ENCODE data around the gene ADGRA1.
"Not testable (repeated sequence)": the region's sequence is repeated elsewhere in the genome, so short reads cannot be mapped to it uniquely, and the experiment has no call there.

The ADGRA1 gene

GRCh38 chr10:133087679-133088178 lies at the start of gene ADGRA1:
Gene ADGRA1, plus strand, starts transcription at chr10:133087924. Its CDS starts 986 bp downstream, at chr10:133088910.
- DNase-seq = no peak

- DNase-seq = no peak
Observed at GRCh38 chr10:133038036-133038823, 49.5 kb upstream of the ADGRA1 start.

DNA sequence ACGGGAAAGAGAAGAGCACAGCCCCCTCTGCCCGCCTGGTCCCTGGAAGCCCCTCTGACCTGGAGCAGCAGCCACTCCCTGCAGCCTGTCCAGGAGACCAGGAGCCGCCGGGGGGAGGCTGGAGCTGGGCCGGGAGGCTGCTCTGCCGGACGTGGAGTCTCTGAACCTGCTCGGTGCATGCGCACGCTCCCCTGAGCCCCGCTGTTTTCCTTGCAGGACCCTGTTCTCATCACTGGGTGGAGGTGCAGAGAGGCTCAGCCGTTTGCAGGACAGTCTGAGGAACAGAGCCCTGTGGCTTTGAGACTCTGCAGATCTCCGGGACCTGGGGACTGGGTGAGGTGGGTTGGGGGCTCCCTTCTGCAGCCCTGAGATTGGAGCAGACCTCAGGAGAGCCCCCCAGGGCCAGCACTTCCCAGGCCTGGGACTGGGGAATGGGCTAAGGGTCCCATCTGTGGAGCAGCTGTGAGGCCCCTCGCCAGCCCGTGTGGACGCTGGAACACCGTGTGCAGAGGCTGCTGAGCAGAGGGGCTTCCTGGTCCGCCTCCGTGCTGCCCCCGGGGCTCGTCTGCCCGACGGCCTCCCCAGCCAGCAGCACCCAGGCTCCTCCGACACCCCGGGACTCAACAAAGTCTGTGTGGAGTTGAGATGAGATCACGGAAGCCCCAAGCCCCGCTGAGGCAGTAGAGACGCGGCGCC lies 48.5 kb upstream of the ADGRA1 start:
- DNase-seq = no peak

GRCh38 chr10:133039803-133040165 lies 47.9 kb upstream of the ADGRA1 start:
- no peak for DNase-seq

DNA sequence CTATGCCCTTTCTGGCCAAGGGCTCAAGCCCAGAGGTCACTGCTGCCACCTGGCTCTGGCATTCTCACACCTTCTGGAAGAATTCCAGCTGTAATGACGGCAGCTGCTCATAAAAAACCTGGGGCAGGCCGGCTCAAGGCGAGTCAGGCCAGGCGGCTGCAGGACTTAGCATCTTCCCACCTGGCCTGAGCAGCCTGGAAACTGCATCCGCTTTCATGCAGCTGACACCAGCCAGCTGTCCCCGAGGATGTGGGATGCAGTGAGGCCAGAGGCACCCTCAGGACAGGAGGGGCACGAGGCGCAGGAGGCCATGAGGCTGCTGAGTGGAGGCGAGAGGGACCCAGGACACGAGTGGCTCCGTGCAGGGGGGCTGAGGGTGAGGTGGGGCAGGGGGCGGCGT lies 47.5 kb upstream of the ADGRA1 start:
- no peak for DNase-seq

DNA sequence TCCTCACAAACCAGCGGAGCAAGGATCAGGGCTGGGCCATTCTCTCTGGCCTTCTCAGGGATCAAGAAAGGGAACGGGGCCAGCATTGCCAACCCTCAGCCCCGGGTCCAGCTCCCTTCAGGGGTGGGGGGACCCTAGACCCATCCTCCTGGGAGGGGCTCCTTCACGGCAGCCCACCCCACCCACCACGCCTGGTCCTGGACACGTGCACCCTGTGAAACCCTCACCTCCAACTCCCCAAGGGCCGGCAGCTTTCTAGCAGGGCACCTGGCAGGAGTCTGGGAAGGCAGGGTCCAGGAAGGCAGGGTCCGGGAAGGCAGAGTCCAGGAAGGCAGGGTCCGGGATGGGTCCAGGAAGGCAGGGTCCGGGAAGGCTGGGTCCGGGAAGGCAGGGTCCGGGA lies 46.6 kb upstream of the ADGRA1 start:
- DNase-seq = no peak

DNA sequence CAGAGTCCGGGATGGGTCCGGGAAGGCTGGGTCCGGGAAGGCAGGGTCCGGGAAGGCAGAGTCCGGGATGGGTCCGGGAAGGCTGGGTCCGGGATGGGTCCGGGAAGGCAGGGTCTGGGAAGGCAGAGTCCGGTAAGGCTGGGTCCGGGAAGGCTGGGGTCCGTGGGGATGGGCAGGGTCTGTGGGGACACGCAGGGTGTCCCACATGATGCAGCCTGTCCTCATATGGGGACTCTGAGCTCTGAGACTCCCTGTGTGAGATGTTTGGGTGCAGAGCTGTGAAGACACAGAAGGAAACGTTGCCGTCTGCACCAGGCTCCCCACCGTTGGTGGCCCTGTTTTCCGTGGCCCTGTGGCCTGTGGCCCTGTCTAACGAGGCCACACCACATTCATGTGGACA lies 45.7 kb upstream of the ADGRA1 start:
- DNase-seq = no peak

DNA sequence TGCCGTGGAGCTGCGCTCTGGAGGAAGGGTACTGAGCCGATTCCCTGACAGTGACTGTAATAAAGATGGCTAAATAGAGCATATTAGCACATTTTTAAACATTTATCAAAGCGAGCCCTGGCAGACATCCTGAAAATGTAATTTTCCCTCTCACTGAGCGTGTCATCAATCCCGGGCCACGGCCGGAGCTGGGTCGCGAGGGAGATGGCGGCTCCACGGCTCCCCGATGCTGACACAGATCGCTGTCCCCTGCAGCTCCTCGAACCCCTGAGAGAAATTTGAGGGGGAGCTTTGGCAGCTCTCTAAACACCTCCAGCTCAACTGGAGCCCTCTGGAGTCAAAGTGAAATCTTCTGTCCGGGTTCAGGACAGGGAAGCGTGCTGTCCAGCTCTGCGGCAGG lies 44.9 kb upstream of the ADGRA1 start:
- no peak for DNase-seq

GRCh38 chr10:133043541-133044225 lies 44.0 kb upstream of the ADGRA1 start:
- no peak for DNase-seq

DNA sequence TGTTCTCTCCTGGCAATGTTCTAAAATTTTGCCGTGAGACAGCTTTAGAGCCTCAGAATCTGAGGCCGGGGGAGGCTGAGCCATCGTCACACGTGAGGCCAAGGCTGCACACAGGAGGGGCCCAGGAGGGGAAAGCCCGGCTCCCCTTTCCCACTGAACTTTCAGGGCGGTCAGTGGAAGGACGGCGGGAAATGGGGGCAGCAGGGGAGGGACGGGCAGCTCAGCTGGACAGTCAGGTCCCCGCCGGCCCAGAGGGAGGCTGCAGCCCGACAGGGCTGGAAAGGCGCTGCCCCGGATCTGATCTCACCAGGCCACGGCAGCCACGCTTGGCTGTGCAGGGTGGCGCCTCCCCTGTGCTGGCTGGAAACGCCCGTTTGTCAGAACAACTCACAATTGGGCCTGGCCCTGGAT lies 43.3 kb upstream of the ADGRA1 start:
- no peak for DNase-seq

DNA sequence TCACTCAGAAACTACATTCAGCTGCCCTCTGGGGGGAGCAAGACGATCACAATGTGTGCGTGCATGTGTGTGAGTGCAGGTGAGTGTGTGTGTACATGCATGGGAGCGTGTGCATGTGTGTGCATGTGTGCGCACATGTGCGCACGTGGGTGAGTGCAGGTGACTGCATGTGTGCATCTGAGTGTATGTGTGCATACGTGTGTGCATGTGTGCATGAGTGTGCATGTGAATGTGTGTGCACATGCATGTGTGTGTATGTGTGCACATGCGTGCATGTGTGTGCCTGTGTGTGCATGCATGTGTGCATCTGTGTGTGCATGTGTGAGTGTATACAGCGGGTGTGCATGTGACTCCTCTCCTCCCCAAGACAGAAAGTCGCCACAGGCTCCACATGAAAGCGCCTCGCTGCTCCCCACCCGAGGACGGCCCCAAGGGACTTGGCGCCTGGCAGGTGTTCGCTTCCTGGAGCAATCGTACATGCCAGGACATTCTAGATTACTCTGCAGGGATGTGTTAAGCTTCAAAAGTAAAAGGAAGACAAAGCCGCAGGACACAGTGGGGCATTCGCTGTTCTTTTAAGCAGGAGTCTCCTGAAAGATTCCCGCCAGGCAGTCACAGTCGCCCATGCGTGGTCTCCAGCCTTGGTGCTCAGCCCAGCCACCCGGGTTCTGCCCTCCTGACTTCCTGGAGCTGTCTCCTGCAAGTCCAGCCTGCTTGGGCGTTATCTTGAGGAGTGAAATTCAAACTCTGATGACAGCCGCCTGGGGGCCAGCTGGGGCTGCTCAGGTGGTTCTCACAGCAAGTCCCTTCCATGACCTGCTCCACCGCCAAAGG lies 42.0 kb upstream of the ADGRA1 start:
- no peak for DNase-seq

DNA sequence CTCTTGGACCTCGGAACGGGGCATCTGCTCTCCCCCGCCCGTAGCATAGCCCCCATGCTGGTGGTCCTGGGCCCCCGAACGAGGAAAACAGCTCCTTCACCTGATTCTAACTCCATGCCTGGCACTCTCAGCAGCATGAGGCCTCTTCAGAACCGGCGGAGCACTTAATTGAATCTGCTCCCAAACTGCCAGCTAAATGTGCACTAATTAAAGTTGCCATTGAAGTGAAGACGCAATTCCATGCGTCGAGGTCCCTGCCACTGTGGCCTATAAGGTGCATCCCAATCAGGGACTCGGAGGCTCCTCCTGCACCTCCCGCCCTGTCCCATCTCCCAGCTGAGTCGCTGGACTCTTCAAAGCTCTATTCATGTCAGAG lies 41.3 kb upstream of the ADGRA1 start:
- DNase-seq = no peak

- no peak for DNase-seq
Observed at GRCh38 chr10:133047526-133048123, 40.1 kb upstream of the ADGRA1 start.

- no peak for DNase-seq
Observed at GRCh38 chr10:133048266-133048665, 39.5 kb upstream of the ADGRA1 start.

GRCh38 chr10:133048926-133049325 lies 38.8 kb upstream of the ADGRA1 start:
- no peak for DNase-seq

GRCh38 chr10:133049639-133050038 lies 38.1 kb upstream of the ADGRA1 start:
- no peak for DNase-seq

DNA sequence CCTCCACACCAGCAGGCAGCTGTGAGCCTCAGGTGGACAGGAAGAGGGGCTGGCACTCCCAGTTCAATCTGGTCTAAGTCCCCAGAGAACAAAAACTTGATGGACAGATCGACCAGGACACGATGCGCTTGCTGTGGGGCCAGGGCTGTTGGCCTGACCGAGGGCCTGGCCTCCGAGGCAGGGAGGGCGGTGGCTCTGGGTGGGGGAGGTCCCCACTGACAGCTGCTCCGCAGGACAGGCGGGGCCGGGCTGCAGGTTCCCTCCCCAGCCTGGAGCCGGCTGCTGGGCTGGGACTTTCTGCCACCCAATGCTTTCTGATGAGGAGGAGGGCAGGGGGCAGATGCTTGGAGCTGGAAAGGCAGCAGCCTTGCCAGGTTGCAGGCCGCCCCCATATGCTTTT lies 37.4 kb upstream of the ADGRA1 start:
- no peak for DNase-seq

DNA sequence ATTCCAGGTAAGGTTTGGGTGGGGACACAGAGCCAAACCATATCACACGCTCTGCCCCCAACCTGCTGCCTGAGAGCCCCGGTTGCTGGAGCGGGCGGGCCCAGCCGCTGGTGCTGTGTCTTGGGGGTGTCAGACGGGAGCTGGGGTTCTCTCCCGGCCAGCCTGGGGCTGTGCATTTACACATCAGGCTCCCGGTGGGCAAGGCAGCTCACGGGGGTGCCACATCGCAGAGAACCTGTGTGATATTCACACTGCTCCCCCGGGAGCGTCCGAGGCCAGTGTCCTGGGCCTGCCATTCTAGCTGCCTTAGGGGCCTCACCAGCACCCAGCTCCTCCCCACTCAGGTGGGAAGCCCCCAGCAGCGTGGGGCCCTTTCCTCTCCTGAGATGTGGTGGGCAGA lies 35.6 kb upstream of the ADGRA1 start:
- DNase-seq = no peak

DNA sequence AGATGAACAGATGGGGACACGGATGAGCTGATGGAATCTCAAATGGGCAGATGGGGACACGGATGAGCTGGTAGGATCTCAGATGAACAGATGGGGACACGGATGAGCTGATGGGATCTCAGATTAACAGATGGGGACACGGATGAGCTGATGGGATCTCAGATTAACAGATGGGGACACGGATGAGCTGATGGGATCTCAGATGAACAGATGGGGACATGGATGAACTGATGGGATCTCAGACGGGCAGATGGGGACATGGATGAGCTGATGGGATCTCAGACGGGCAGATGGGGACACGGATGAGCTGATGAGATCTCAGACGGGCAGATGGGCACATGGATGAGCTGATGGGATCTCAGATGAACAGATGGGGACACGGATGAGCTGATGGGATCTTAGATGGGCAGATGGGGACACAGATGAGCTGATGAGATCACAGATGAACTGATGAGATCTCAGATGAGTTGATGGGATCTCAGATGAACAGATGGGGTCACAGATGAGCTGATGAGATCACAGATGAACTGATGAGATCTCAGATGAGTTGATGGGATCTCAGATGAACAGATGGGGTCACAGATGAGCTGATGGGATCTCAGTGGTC lies 34.1 kb upstream of the ADGRA1 start:
- not testable (repeated sequence) for DNase-seq

DNA sequence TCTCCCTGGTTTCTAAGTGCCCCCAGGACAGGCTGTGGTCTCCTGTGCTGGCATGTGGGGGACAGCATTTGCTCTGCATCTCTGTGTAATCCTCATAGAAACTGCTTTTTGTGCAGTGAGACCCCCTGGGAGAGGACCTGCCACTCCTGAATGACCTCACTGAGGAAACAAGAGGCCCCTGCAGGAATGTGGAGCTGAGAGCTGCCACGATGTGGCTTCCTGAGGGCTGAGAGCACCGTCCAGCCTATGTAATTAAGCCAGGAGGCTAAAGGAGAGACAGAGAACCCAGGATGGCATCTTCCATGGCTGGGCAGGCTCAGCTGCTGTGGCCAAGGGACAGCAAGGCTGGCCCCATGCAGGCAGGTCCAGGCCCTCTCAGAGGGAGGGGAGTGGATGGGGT lies 32.3 kb upstream of the ADGRA1 start:
- no peak for DNase-seq

DNA sequence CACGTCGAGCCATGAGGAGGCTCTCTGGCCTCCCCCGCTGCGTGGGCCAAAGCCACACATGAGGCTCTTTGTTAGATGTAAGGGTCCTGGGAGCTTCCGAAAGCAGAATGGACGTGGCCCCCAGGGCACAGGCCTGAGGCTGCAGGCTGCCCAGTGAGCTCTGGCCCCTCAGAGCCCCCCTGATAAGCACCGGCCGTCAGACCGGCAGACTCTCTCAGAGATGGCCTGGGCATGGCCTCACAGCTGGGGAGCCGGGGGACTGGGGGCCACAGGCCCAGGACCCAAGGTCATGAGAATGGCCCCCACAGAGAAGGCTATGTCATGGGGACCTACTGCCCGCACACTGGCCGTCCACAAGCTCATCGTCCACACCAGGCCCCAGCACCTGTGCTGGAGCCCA lies 31.7 kb upstream of the ADGRA1 start:
- no peak for DNase-seq

GRCh38 chr10:133056651-133057178 lies 31.0 kb upstream of the ADGRA1 start:
- no peak for DNase-seq
